Activated naive CD4-positive, alpha-beta T cell treated with anti-CD3 and anti-CD28 coated beads for 36 hours (primary cell): ENCODE data around the gene ORAI3. TPM values are rescaled to one million over a fixed set of nuclear protein-coding genes. Genes with fewer than 3 reads are reported as not detected.

Experiments used
- CTCF ChIA-PET: fragments of 350-600 bp; sonication (Branson Sonifier 250); formaldehyde crosslinking; loops from one replicate; lab custom pipeline; 2021; ENCODE audit warnings: antibody characterized with exemption; lab: Charles Lee
- DNase-seq: peaks from one replicate; pipeline ENCODE4 v3.0.0-alpha.2; 2020
- H3K27ac Mint-ChIP-seq: one replicate; pipeline ENCODE4 v1.8.0; 2021; ENCODE audit warnings: mild to moderate bottlenecking, mixed read lengths
- H3K27me3 Mint-ChIP-seq: one replicate; pipeline ENCODE4 v1.8.0; 2021; ENCODE audit warnings: low read depth, mixed read lengths
- H3K36me3 Mint-ChIP-seq: one replicate; pipeline ENCODE4 v1.8.0; 2021; ENCODE audit warnings: low read depth, mixed read lengths
- H3K4me1 Mint-ChIP-seq: one replicate; pipeline ENCODE4 v1.8.0; 2021; ENCODE audit warnings: low read depth, mixed read lengths
- H3K4me3 Mint-ChIP-seq: one replicate; pipeline ENCODE4 v1.8.0; 2021; ENCODE audit warnings: mild to moderate bottlenecking, moderate library complexity, mixed read lengths
- H3K9me3 Mint-ChIP-seq: one replicate; pipeline ENCODE4 v1.8.0; 2021; ENCODE audit warnings: mixed read lengths
- intact Hi-C: fragments of 100-400 bp; cut with micrococcal nuclease; formaldehyde crosslinking; loops from one replicate; pipeline ENCODE4 v1.15.1; 2023
- total RNA-seq, 2 experiments: library from RNA; stranded (reverse); gene quantifications; one replicate each; pipeline ENCODE4 v1.2.3, GENCODE V29; 2021

ORAI3 gene
- 1 to 10 TPM; 4.2 to 4.7 TPM for total RNA-seq

DNA sequence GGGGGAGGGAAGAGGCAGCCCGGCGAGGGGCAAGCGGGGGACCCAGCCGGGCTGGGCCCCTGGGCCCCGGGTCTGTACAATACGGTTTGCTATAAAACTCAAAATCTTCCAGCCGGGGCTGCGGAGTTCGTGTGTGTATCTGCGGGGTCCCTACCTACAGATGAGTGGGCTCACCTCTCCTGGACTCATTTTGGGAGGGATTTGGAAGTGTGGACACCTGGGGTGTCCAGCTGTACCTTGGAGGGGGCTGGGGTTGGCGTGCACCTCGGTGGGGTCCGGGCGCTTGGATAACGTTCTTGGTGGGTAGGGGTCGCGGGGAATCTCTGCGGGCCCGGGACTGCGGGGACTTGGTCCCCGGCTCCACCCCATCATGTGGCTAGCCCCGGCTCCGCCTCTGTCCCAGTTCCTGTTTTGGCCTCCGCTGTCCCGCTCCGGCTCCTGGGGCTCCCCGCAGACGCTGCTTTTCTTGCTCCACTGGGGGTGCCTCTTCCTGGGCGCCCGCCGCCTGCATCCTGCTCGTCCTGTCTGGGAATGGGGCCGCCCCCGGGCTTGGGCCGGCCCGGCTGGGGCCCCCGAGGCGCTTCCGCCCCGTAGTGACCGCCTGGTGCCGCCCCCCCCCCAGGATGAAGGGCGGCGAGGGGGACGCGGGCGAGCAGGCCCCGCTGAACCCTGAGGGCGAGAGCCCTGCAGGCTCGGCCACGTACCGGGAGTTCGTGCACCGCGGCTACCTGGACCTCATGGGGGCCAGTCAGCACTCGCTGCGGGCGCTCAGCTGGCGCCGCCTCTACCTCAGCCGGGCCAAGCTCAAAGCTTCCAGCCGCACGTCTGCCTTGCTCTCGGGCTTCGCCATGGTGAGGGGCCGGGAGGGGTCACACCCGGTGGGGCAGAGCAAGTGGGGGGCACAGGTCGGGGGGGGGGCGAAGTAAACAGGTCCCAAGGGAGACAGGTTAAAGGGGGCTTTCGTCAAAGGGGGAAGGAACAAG, at the start of gene ORAI3:
TSS of gene ORAI3 (plus strand) at position 402 of the 983 bp plus-strand sequence. CDS start at position 624, 222 bp downstream.
- CTCF ChIA-PET, result interaction anchor here (0.5 to 2.0 kb wide), 5 partner anchors 8 to 150 kb away, joined by 3 to 11 read pairs (median 4); no protein-coding TSS in a partner anchor
- Mint-ChIP-seq H3K4me1 (peaks cover 16% of the 10 kb centered on the region), H3K36me3 (peaks cover 7% of the 10 kb centered on the region), H3K27me3 (no peaks in the 10 kb centered on the region), H3K27ac (peak within 1 kb of the TSS; percentile 65), H3K4me3 (peak within 1 kb of the TSS; percentile 80), H3K9me3 (no peaks in the 10 kb centered on the region)
- intact Hi-C loops, result loop anchor here (2.0 kb wide), 1 partner anchor 54 kb away; the partner anchor contains the start of gene BCL7C
- peak; percentile 64 for DNase-seq

DNA sequence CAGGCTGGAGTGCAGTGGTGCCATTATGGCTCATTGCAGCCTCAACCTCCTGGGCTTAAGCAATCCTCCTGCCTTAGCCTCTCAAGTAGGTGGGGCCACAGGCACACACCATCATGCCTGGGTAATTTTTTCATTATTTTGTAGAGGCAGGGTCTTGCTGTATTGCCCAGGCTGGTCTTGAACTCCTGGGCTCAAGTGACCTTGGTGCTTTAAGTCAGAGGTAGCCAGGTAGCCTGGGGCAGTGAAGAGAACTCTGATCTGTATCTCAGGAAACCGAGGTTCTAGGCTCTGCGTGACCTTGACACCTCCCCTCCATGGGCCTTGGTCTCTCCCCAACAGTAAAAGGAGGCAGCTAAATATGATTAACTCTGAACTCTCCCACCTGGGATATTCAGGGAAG, 49.1 kb upstream of the ORAI3 start:
- H3K4me1 Mint-ChIP-seq, result peaks cover 44% of the 10 kb centered on the region
- intact Hi-C loops, result no loop called here
- peaks cover 1% of the 10 kb centered on the region for H3K36me3 Mint-ChIP-seq
- no peak overlapping the region for H3K27ac Mint-ChIP-seq
- CTCF ChIA-PET, result interaction anchor here (5.1 kb wide), 1 partner anchor 55 kb away, joined by 94 read pairs; no protein-coding TSS in a partner anchor
- no peak for DNase-seq
- peaks cover 2% of the 10 kb centered on the region for H3K9me3 Mint-ChIP-seq
- no peaks in the 10 kb centered on the region for H3K27me3 Mint-ChIP-seq
- H3K4me3 Mint-ChIP-seq, result no peak overlapping the region

DNA sequence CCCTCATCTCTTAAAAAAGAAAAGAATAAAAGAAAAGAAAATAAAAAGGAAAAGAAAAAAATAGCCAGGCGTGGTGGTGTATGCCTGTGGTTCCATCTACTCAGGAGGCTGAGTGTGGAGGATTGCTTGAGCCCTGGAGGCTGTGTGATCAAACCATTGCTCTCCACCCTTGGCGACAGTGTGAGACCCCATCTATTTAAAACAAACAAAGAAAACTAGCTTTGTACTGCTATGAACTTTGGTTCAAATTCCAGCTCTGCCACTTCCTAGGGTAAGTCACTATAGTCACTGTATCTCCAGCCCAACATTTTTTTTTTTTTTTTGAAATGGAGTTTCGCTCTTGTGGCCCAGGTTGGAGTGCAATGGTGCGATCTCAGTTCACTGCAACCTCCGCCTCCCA, 48.3 kb upstream of the ORAI3 start:
- H3K4me3 Mint-ChIP-seq, result no peak overlapping the region
- CTCF ChIA-PET, result interaction anchor here (0.6 to 5.1 kb wide), 12 partner anchors 9 to 153 kb away, joined by 4 to 94 read pairs (median 7); no protein-coding TSS in a partner anchor
- H3K27me3 Mint-ChIP-seq, result no peaks in the 10 kb centered on the region
- H3K27ac Mint-ChIP-seq, result no peak overlapping the region
- DNase-seq, result no peak
- H3K4me1 Mint-ChIP-seq, result peaks cover 42% of the 10 kb centered on the region
- H3K9me3 Mint-ChIP-seq, result peaks cover 2% of the 10 kb centered on the region
- intact Hi-C loops, result no loop called here
- peaks cover 1% of the 10 kb centered on the region for H3K36me3 Mint-ChIP-seq

DNA sequence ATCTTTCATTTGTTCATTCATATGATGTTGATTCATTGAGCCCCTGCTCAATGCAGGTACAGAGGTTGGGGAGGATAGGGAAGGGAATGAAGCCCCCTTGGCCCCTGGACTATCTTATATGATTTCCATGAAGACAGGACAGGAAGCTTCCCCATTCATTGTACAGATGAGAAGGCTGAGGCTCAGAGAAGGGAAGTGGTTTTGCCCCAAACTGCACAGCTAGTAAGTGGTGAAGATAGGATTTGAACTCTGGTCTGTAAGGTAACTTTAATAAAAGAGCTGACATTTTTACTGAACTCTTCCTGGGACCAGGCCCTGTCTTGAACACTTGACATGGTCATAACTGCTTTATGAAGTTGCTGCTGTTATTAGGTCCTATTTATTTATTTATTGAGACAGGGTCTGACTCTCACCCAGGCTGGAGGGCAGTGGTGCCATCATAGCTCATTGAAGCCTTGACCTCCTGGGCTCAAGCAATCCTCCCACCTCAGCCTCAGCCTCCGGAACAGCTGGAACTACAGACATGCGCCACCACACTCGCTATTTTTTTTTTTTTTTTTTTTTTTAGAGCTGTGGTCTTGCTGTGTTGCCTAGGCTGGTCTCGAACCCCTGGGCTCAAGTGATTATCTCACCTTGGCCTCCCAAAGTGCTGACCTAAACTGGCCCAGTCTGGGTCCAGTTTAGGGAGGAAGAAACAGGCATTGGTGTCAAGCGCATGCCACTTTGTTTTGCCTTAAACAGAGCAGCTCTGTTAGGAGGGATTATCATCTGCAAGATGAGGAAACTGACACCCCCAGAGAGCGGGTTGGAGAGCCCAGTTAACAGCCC, 47.5 kb upstream of the ORAI3 start:
- H3K4me1 Mint-ChIP-seq, result peaks cover 34% of the 10 kb centered on the region
- no peaks in the 10 kb centered on the region for H3K27me3 Mint-ChIP-seq
- H3K27ac Mint-ChIP-seq, result peak overlapping the region; percentile 41
- peaks cover 1% of the 10 kb centered on the region for H3K36me3 Mint-ChIP-seq
- H3K4me3 Mint-ChIP-seq, result peak overlapping the region; percentile 67
- DNase-seq, result peak; percentile 17
- H3K9me3 Mint-ChIP-seq, result peaks cover 2% of the 10 kb centered on the region
- intact Hi-C loops, result loop anchor here (1.0 to 2.0 kb wide), 3 partner anchors 21 to 57 kb away; no protein-coding TSS in a partner anchor
- CTCF ChIA-PET, result interaction anchor here (0.7 to 5.1 kb wide), 21 partner anchors 9 to 191 kb away, joined by 3 to 94 read pairs (median 5); partner anchors contain the start of gene BCL7C

DNA sequence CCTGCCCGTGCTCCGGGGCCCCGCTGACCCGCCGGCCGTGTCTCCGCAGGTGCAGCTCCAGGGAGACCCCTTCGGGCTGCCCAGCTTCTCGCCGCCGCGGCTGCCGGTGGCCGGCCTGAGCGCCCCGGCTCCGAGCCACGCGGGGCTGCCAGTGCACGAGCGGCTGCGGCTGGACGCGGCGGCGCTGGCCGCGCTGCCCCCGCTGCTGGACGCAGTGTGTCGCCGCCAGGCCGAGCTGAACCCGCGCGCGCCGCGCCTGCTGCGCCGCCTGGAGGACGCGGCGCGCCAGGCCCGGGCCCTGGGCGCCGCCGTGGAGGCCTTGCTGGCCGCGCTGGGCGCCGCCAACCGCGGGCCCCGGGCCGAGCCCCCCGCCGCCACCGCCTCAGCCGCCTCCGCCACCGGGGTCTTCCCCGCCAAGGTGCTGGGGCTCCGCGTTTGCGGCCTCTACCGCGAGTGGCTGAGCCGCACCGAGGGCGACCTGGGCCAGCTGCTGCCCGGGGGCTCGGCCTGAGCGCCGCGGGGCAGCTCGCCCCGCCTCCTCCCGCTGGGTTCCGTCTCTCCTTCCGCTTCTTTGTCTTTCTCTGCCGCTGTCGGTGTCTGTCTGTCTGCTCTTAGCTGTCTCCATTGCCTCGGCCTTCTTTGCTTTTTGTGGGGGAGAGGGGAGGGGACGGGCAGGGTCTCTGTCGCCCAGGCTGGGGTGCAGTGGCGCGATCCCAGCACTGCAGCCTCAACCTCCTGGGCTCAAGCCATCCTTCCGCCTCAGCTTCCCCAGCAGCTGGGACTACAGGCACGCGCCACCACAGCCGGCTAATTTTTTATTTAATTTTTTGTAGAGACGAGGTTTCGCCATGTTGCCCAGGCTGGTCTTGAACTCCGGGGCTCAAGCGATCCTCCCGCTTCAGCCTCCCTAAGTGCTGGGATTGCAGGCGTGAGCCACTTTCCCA, 46.6 kb upstream of the ORAI3 start:
- Mint-ChIP-seq H3K4me1 (peaks cover 29% of the 10 kb centered on the region), H3K27me3 (no peaks in the 10 kb centered on the region), H3K27ac (peak overlapping the region; percentile 98), H3K4me3 (peak overlapping the region; percentile 98), H3K9me3 (peaks cover 2% of the 10 kb centered on the region), H3K36me3 (peaks cover 1% of the 10 kb centered on the region)
- intact Hi-C loops, result loop anchor here (1.0 to 2.0 kb wide), 2 partner anchors 28 to 58 kb away; no protein-coding TSS in a partner anchor
- CTCF ChIA-PET, result interaction anchor here (0.7 to 5.1 kb wide), 22 partner anchors 8 to 190 kb away, joined by 3 to 94 read pairs (median 5); partner anchors contain the start of gene BCL7C
- DNase-seq, result peak; percentile 54

DNA sequence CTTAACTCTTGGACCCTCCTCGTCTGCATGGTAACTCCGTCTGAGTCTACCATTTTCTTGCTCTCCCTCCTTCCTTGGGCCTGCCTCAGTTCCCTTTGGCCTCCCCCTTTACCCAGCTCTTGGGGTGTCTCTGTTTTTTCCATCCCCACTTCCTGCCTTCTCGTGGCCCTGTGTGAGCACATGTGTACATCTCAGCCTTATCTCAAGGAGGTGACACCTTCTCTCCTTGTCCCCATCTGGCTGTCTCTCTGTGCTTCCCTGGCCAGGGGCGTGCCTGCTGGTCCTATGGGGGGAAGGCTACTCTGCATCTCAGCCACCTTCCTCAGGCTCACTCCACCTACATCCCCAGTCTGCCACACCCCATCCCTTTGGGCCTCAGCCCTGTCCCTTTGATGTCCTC, 45.9 kb upstream of the ORAI3 start:
- intact Hi-C loops, result loop anchor here (2.0 kb wide), 1 partner anchor 28 kb away; no protein-coding TSS in a partner anchor
- no peaks in the 10 kb centered on the region for H3K27me3 Mint-ChIP-seq
- peak overlapping the region; percentile 98 for H3K4me3 Mint-ChIP-seq
- peaks cover 1% of the 10 kb centered on the region for H3K36me3 Mint-ChIP-seq
- peak; percentile 37 for DNase-seq
- H3K9me3 Mint-ChIP-seq, result peaks cover 2% of the 10 kb centered on the region
- CTCF ChIA-PET, result interaction anchor here (0.8 to 5.1 kb wide), 8 partner anchors 11 to 97 kb away, joined by 3 to 94 read pairs (median 13); partner anchors contain the start of gene BCL7C
- H3K4me1 Mint-ChIP-seq, result peaks cover 35% of the 10 kb centered on the region
- peak overlapping the region; percentile 98 for H3K27ac Mint-ChIP-seq

DNA sequence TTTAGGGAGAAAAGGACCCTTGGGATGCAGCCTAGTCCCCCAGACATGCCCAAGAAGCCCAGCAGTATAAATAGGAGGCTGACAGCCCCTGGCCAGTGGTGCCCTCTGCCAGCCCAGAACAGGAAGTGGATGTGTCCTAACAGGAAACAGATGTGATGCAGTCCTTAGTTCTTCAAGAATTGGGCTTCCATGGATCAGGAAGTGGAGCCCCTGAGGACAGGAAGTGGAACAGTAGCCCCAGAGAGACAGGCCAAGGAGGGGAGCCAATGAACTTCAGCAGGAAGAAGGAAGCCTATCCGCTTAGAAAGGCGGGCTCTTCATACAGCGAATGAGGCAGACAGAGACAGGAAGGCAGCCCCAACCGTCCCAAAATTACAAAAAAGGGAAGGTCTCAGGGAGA, 45.3 kb upstream of the ORAI3 start:
- peaks cover 35% of the 10 kb centered on the region for H3K4me1 Mint-ChIP-seq
- peak overlapping the region; percentile 81 for H3K27ac Mint-ChIP-seq
- DNase-seq, result peak; percentile 41
- peaks cover 1% of the 10 kb centered on the region for H3K36me3 Mint-ChIP-seq
- intact Hi-C loops, result loop anchor here (2.0 kb wide), 1 partner anchor 29 kb away; no protein-coding TSS in a partner anchor
- peaks cover 2% of the 10 kb centered on the region for H3K9me3 Mint-ChIP-seq
- CTCF ChIA-PET, result interaction anchor here (1.2 to 5.1 kb wide), 5 partner anchors 11 to 98 kb away, joined by 4 to 94 read pairs (median 13); partner anchors contain the start of gene BCL7C
- no peaks in the 10 kb centered on the region for H3K27me3 Mint-ChIP-seq
- no peak overlapping the region for H3K4me3 Mint-ChIP-seq

DNA sequence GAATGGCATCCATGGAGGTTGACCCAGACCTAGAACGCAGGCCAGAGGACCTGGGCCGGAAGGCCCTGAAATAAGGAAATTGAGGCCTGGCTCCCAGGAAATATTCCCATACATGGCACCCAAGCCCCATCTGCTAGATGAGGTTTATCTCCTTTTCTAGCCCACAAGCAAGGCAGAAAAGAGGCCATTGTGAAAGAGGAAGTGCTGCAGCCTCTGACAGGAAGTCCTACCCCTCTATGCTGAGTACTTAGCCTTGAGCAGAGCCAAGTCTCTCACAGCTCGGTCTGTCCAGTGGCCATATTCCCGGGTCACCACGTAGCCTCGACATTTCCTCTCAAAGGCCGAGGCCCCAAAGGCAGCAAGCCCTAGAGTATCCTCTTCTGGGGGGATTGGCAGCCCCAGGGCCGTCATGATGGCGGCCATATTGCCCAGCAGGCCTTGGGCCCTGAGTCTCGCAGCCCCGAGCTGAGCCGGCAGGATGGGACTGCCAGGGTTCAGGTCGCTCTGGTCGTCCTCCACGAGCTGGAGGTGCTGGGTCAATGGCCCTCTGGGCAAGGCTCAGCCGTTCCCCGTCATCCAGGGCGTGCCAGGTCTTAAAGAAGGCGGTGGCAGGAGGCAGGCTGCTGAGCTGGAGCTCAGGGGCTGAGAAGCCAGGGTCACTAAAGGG, 44.6 kb upstream of the ORAI3 start:
- CTCF ChIA-PET, result interaction anchor here (1.1 to 3.8 kb wide), 4 partner anchors 10 to 59 kb away, joined by 3 to 23 read pairs (median 4); partner anchors contain the start of gene BCL7C
- peaks cover 35% of the 10 kb centered on the region for H3K4me1 Mint-ChIP-seq

DNA sequence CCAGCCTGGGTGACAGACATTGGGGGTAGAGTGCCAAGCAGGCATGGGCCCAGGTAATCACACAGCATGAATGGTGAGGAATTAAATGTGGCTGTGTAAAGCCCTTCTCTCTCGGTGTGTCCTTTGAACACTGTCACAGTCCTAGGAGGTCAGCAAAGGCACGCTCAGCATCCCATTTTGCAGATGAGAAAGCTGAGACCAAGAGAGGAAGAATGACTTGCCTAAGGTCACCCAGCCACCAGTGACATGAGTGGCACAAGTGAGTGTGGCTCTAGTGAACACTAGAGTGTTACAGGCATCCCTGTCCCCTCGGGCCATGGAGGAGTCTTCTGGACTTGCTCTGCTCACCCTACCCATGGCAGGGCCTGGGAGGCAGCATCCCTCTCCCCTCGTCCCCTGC, 41.8 kb upstream of the ORAI3 start:
- H3K4me1 Mint-ChIP-seq, result peaks cover 25% of the 10 kb centered on the region
- no peak overlapping the region for H3K4me3 Mint-ChIP-seq
- no peak for DNase-seq
- CTCF ChIA-PET, result interaction anchor here (1.0 to 1.3 kb wide), 2 partner anchors 14 to 29 kb away, joined by 3 read pairs; no protein-coding TSS in a partner anchor
- H3K27me3 Mint-ChIP-seq, result no peaks in the 10 kb centered on the region
- peaks cover 2% of the 10 kb centered on the region for H3K9me3 Mint-ChIP-seq
- intact Hi-C loops, result no loop called here
- no peak overlapping the region for H3K27ac Mint-ChIP-seq
- H3K36me3 Mint-ChIP-seq, result peaks cover 1% of the 10 kb centered on the region

More for the DNA sequence above, 44.6 kb upstream of the ORAI3 start:
- peaks cover 1% of the 10 kb centered on the region for H3K36me3 Mint-ChIP-seq
- H3K4me3 Mint-ChIP-seq, result no peak overlapping the region
- peak overlapping the region; percentile 81 for H3K27ac Mint-ChIP-seq
- peaks cover 2% of the 10 kb centered on the region for H3K9me3 Mint-ChIP-seq
- DNase-seq, result no peak
- no peaks in the 10 kb centered on the region for H3K27me3 Mint-ChIP-seq
- intact Hi-C loops, result no loop called here

DNA sequence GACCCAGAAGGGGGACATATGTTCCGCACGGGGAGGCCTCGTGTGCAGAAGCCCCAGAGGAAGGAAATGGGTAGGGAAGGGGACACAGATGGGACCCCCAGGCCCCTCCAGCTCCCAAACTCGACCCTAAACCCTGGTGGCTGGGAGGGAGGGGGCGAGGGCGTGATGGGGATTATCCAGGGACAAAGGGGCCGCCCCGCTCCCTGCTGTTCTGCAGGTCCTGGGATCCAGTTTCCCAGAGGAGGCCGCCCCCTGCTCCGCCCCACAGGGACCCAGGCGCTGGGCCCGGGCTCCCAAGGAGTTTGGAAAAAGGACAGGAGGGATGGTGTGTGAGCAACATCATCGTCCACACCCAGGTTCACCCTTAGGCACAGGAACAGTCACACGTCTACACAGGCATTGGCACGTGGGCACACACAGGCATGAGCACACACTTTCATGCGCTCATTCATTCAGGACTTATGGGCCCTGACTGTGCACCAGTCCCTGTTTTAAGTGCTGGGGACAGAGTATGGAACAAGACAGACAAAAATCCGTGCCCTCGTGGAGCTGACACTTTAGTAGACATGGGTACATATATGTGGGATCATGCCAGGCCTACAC, 38.3 kb upstream of the ORAI3 start:
- Mint-ChIP-seq H3K4me1 (peaks cover 10% of the 10 kb centered on the region), H3K4me3 (no peak overlapping the region), H3K27me3 (no peaks in the 10 kb centered on the region), H3K27ac (no peak overlapping the region), H3K36me3 (no peaks in the 10 kb centered on the region), H3K9me3 (no peaks in the 10 kb centered on the region)
- CTCF ChIA-PET, result interaction anchor here (0.9 kb wide), 1 partner anchor 9 kb away, joined by 3 read pairs; no protein-coding TSS in a partner anchor
- intact Hi-C loops, result no loop called here
- no peak for DNase-seq
